Omental fat pad (tissue), 4 donors: ENCODE results near the gene KIAA0319L. TPM values are rescaled to one million over a fixed set of nuclear protein-coding genes. Genes with fewer than 3 reads are reported as not detected.

Experiments
- ATAC-seq: fragments of 150-250 bp; one replicate; pipeline ENCODE4 v1.9.1; 2016; ENCODE audit warnings: mild to moderate bottlenecking, moderate library complexity; ENCODE audit not compliant: low FRiP score
- DNase-seq: peaks from one replicate; pipeline ENCODE4 v3.0.0-alpha.2; 2019; ENCODE audit warnings: low spot score
- CTCF ChIP-seq, 3 donors: fragments of 450-650 bp; IDR thresholded peaks; one replicate each; pipeline ENCODE4 v1.5.1; 2016 to 2017; ENCODE audit warnings: antibody characterized with exemption in 3 of 3, mild to moderate bottlenecking in 3 of 3, moderate library complexity in 2 of 3
- total RNA-seq, 4 donors: library from RNA; depleted of rRNA; stranded (reverse); fragments of >200 nt; gene quantifications; one replicate each; pipeline ENCODE4 v1.1.0, GENCODE V29; 2016

Gene KIAA0319L
- total RNA-seq, 4 donors from 2014 or later: 38.1 to 99.9 (median 44.2) TPM

GRCh38 chr1:35532497-35533223 lies 24.5 kb downstream of the KIAA0319L start:
- DNase-seq: no peak
- ATAC-seq: peak; percentile 66
- no peak for TF ChIP-seq CTCF (IDR thresholded peaks at IDR 0.05)

GRCh38 chr1:35531368-35531767 lies 25.8 kb downstream of the KIAA0319L start:
- no peak for TF ChIP-seq CTCF (IDR thresholded peaks at IDR 0.05)
- DNase-seq (no peak), ATAC-seq (no peak)

GRCh38 chr1:35530946-35531345 lies 26.3 kb downstream of the KIAA0319L start:
- DNase-seq (no peak), ATAC-seq (no peak)
- TF ChIP-seq CTCF (IDR thresholded peaks at IDR 0.05): no peak

GRCh38 chr1:35530168-35530567 lies 27.0 kb downstream of the KIAA0319L start:
- ATAC-seq: no peak
- no peak for TF ChIP-seq CTCF (IDR thresholded peaks at IDR 0.05)

GRCh38 chr1:35524106-35524505 lies 33.1 kb downstream of the KIAA0319L start:
- no peak for DNase-seq
- ATAC-seq: no peak
- TF ChIP-seq CTCF (IDR thresholded peaks at IDR 0.05): no peak

More at GRCh38 chr1:35530168-35530567, 27.0 kb downstream of the KIAA0319L start:
- no peak for DNase-seq

- DNase-seq (no peak), ATAC-seq (no peak)
- no peak for TF ChIP-seq CTCF (IDR thresholded peaks at IDR 0.05)
These were observed 37.8 kb downstream of the KIAA0319L start for GRCh38 chr1:35519432-35519831.

- TF ChIP-seq CTCF (IDR thresholded peaks at IDR 0.05): no peak
- ATAC-seq (no peak), DNase-seq (no peak)
These were observed 39.0 kb downstream of the KIAA0319L start for GRCh38 chr1:35518183-35518582.
